Right ventricle myocardium inferior (tissue), 1 donor: ENCODE results near the gene FBXW2. TPM values are rescaled to one million over a fixed set of nuclear protein-coding genes. Genes with fewer than 3 reads are reported as not detected.

Experiments
- ATAC-seq: fragments of 200-7000 bp; cut with Tn5 transposase; one replicate; pipeline ENCODE4 v1.9.1; 2020; ENCODE audit warnings: mild to moderate bottlenecking, moderate library complexity
- DNase-seq: peaks from one replicate; pipeline ENCODE4 v3.0.0; 2021; ENCODE audit errors: missing footprints
- intact Hi-C: fragments of 100-400 bp; cut with DNase I; formaldehyde crosslinking; loops from one replicate; pipeline ENCODE4 v1.11.0; 2022
- total RNA-seq: library from RNA; stranded (reverse); fragmentation: NEBNext Ultra II Directional; extraction: Animal tissue kit (Norgen Biotek cat#: 25700); gene quantifications from one replicate; pipeline ENCODE4 v1.2.1, GENCODE V29; 2021
- donor health status: DM: no; HTN: yes; CAD: no; lungs with severe emphysema.

Gene FBXW2
- total RNA-seq, 1 donor from 2014 or later, result 41.0 TPM

DNA sequence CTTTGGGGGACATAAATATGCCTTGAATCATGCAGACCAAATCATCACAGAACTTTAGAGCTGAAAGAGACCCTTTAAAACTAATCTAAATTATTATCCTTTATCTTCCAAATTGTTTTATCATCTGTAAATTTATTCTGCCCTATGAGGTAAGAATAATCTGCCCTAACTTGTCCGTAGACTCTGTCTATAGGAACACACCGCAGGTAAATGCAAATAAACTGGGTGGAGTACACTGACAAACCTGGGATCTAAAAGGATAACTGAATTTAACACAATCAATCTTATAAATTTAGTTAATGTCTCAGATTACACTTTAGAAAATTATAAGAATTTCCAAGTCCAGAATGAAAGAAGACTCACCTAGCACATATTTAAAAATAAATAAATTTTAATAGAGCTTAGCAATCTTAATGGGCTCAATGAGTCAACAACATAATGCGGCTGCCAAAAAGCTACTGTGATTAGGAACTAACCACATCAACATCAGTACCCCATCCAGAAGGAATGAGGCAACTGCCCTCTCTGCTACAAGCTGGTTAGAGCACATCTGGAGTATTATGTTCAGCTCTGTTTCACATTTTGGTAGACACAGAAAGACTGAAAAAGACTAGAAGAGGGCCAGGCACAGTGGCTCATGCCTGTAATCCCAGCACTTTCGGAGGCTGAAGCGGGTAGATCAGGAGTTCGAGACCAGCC lies 84.5 kb downstream of the FBXW2 start:
- DNase-seq (no peak), ATAC-seq (no peak)
- intact Hi-C loops, result no loop called here

DNA sequence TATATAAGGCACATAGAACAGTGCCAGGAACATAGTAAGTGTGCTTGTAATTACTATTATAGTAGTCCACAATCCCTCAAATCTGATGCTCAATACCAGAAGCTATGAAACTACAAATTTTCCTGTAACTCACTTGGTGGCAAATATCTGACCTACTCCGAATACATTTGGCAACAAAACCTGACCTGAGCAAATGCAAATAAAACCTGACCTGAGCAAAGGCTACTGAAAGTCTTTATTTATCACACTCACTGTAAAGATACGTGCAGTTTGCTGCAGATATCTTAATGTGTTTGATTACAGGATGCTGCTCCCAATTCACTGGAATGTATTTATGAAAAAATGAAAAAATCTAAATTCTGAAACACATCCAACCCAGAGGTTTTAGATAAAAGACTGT lies 86.0 kb downstream of the FBXW2 start:
- intact Hi-C loops, result no loop called here
- ATAC-seq, result no peak
- DNase-seq, result no peak

Other genes with a start within 250 kb of the FBXW2 start
- gene CDK5RAP2, start 213.2 kb downstream of the FBXW2 start, total RNA-seq, result 75.4 TPM
- gene MEGF9, start 78.9 kb downstream of the FBXW2 start, total RNA-seq, result 25.2 TPM
- 15.3 TPM for gene PSMD5, start 49.5 kb upstream of the FBXW2 start, total RNA-seq
- 13.2 TPM for gene PHF19, start 83.8 kb upstream of the FBXW2 start, total RNA-seq
- gene TRAF1, start 133.4 kb upstream of the FBXW2 start, total RNA-seq, result 2.1 TPM